IPS DF 6.9 (cell line): ENCODE data around the gene ASPRV1.

ENCODE experiments used
- DNase-seq: peaks from one replicate; pipeline ENCODE4 v3.0.0-alpha.2; 2013; ENCODE audit warnings: low read depth, low spot score
- H3K27ac ChIP-seq: one replicate; pipeline ENCODE4 v1.5.1; 2013; ENCODE audit warnings: low read length, control low read depth
- H3K27me3 ChIP-seq: 2 replicates; pipeline ENCODE4 v1.6.1; 2013; ENCODE audit warnings: mild to moderate bottlenecking, low read length; ENCODE audit not compliant: control insufficient read depth, insufficient read depth
- H3K36me3 ChIP-seq: 2 replicates; pipeline ENCODE4 v1.6.1; 2013; ENCODE audit warnings: low read length; ENCODE audit not compliant: control insufficient read depth, insufficient read depth
- H3K4me1 ChIP-seq: 2 replicates; pipeline ENCODE4 v1.6.1; 2013; ENCODE audit warnings: low read length; ENCODE audit not compliant: control insufficient read depth, insufficient read depth
- H3K4me3 ChIP-seq: 2 replicates; pipeline ENCODE4 v1.5.1; 2013; ENCODE audit warnings: mild to moderate bottlenecking, low read length
- H3K9me3 ChIP-seq: 2 replicates; pipeline ENCODE4 v1.6.1; 2013; ENCODE audit warnings: low read length, inconsistent platforms; ENCODE audit not compliant: control insufficient read depth, insufficient read depth
- WGBS: extraction: QIAGEN DNeasy Blood & Tissue Kit; methylation state at CpG from one replicate; pipeline ENCODE4 v1.1.7; 2013; ENCODE audit warnings: mixed read lengths, missing lambda C conversion rate; ENCODE audit not compliant: insufficient read length, insufficient coverage; 5-methylcytosine and 5-hydroxymethylcytosine counted together

ASPRV1 gene

GRCh38 chr2:69943000-69943842, 18.2 kb downstream of the ASPRV1 start:
- Histone ChIP-seq H3K27ac (no peak overlapping the region), H3K4me1 (no peaks in the 10 kb centered on the region), H3K9me3 (no peaks in the 10 kb centered on the region), H3K27me3 (no peaks in the 10 kb centered on the region), H3K4me3 (no peak overlapping the region), H3K36me3 (no peaks in the 10 kb centered on the region; the same call in 1 of the 2 replicates)
- no CpG with 5 or more reads among the region's 11 CpGs for WGBS
- no peak for DNase-seq

- no CpG with 5 or more reads among the region's 8 CpGs for WGBS
- no peaks in the 10 kb centered on the region; the same call in 1 of the 2 replicates for H3K36me3 ChIP-seq
- no peak overlapping the region for H3K27ac ChIP-seq
- no peak overlapping the region for H3K4me3 ChIP-seq
- H3K4me1 ChIP-seq, result no peaks in the 10 kb centered on the region
- no peak for DNase-seq
- H3K27me3 ChIP-seq, result no peaks in the 10 kb centered on the region
- no peaks in the 10 kb centered on the region for H3K9me3 ChIP-seq
Measured at GRCh38 chr2:69940691-69941090, 20.7 kb downstream of the ASPRV1 start.

- no peaks in the 10 kb centered on the region; the same call in 1 of the 2 replicates for H3K36me3 ChIP-seq
Measured at GRCh38 chr2:69939722-69940121, 21.7 kb downstream of the ASPRV1 start.

GRCh38 chr2:69937968-69938367, 23.5 kb downstream of the ASPRV1 start:
- Histone ChIP-seq H3K36me3 (no peaks in the 10 kb centered on the region; the same call in 1 of the 2 replicates), H3K4me3 (no peak overlapping the region)
- WGBS, result no CpG with 5 or more reads among the region's 14 CpGs

More at GRCh38 chr2:69939722-69940121, 21.7 kb downstream of the ASPRV1 start:
- Histone ChIP-seq H3K4me3 (no peak overlapping the region), H3K9me3 (no peaks in the 10 kb centered on the region), H3K4me1 (no peaks in the 10 kb centered on the region), H3K27ac (no peak overlapping the region), H3K27me3 (no peaks in the 10 kb centered on the region)
- DNase-seq, result no peak
- no CpG with 5 or more reads among the region's 14 CpGs for WGBS

GRCh38 chr2:69936906-69937305, 24.5 kb downstream of the ASPRV1 start:
- H3K4me1 ChIP-seq, result no peaks in the 10 kb centered on the region
- no peak overlapping the region for H3K27ac ChIP-seq
- no peak overlapping the region for H3K4me3 ChIP-seq
- no peaks in the 10 kb centered on the region for H3K9me3 ChIP-seq
- no peak for DNase-seq
- no peaks in the 10 kb centered on the region for H3K27me3 ChIP-seq
- no CpG with 5 or more reads among the region's 11 CpGs for WGBS
- no peaks in the 10 kb centered on the region; the same call in 1 of the 2 replicates for H3K36me3 ChIP-seq

More at GRCh38 chr2:69937968-69938367, 23.5 kb downstream of the ASPRV1 start:
- no peak for DNase-seq
- H3K4me1 ChIP-seq, result no peaks in the 10 kb centered on the region
- H3K27ac ChIP-seq, result no peak overlapping the region
- H3K9me3 ChIP-seq, result no peaks in the 10 kb centered on the region
- no peaks in the 10 kb centered on the region for H3K27me3 ChIP-seq

- Histone ChIP-seq H3K9me3 (no peaks in the 10 kb centered on the region), H3K27me3 (no peaks in the 10 kb centered on the region), H3K4me3 (no peak overlapping the region), H3K27ac (no peak overlapping the region), H3K36me3 (no peaks in the 10 kb centered on the region; the same call in 1 of the 2 replicates), H3K4me1 (no peaks in the 10 kb centered on the region)
- WGBS, result no CpG with 5 or more reads among the region's 5 CpGs
- no peak for DNase-seq
Measured at GRCh38 chr2:69935011-69935410, 26.4 kb downstream of the ASPRV1 start.

- no CpG with 5 or more reads among the region's 1 CpG for WGBS
- no peak for DNase-seq
- H3K4me1 ChIP-seq, result no peaks in the 10 kb centered on the region
- H3K9me3 ChIP-seq, result no peaks in the 10 kb centered on the region
- no peak overlapping the region for H3K4me3 ChIP-seq
- no peaks in the 10 kb centered on the region for H3K27me3 ChIP-seq
- no peaks in the 10 kb centered on the region; the same call in 1 of the 2 replicates for H3K36me3 ChIP-seq
- H3K27ac ChIP-seq, result no peak overlapping the region
Measured at GRCh38 chr2:69934614-69934908, 26.9 kb downstream of the ASPRV1 start.

GRCh38 chr2:69933839-69934613, 27.4 kb downstream of the ASPRV1 start:
- Histone ChIP-seq H3K9me3 (no peaks in the 10 kb centered on the region), H3K27ac (no peak overlapping the region), H3K36me3 (no peaks in the 10 kb centered on the region; the same call in 1 of the 2 replicates), H3K27me3 (no peaks in the 10 kb centered on the region), H3K4me1 (no peaks in the 10 kb centered on the region), H3K4me3 (no peak overlapping the region)
- DNase-seq, result no peak
- no CpG with 5 or more reads among the region's 4 CpGs for WGBS

GRCh38 chr2:69933254-69933828, 28.1 kb downstream of the ASPRV1 start:
- Histone ChIP-seq H3K4me1 (no peaks in the 10 kb centered on the region), H3K9me3 (no peaks in the 10 kb centered on the region), H3K4me3 (no peak overlapping the region), H3K36me3 (no peaks in the 10 kb centered on the region), H3K27ac (no peak overlapping the region), H3K27me3 (no peaks in the 10 kb centered on the region)
- no peak for DNase-seq

- no peak for DNase-seq
- Histone ChIP-seq H3K27ac (no peak overlapping the region), H3K4me3 (no peak overlapping the region), H3K9me3 (no peaks in the 10 kb centered on the region), H3K36me3 (no peaks in the 10 kb centered on the region), H3K4me1 (no peaks in the 10 kb centered on the region), H3K27me3 (no peaks in the 10 kb centered on the region)
- WGBS, result no CpG with 5 or more reads among the region's 1 CpG
Measured at GRCh38 chr2:69932596-69932922, 28.9 kb downstream of the ASPRV1 start.
